NCI-H2107 treated with DMSO at 0.1 percent for 48 hours (cell line): ENCODE measurements around the gene SUMO2.
"Not testable (repeated sequence)": the region's sequence is repeated elsewhere in the genome, so short reads cannot be mapped to it uniquely, and the experiment has no call there.

Source experiments
- DNase-seq: peaks from one replicate; lab custom pipeline; 2025; ENCODE audit not compliant: unreplicated experiment; lab: John Stamatoyannopoulos, UW

The SUMO2 gene

GRCh38 chr17:75182319-75182568 is 515 bp downstream of the SUMO2 start:
- no peak for DNase-seq

GRCh38 chr17:75181608-75182318 is 996 bp downstream of the SUMO2 start:
- DNase-seq, result no peak

- no peak for DNase-seq
Observed at GRCh38 chr17:75181110-75181509, 1.6 kb downstream of the SUMO2 start.

GRCh38 chr17:75178453-75178852 is 4.3 kb downstream of the SUMO2 start:
- DNase-seq, result no peak

GRCh38 chr17:75176625-75177024 is 6.1 kb downstream of the SUMO2 start:
- DNase-seq, result no peak

GRCh38 chr17:75174996-75175395 is 7.8 kb downstream of the SUMO2 start:
- DNase-seq, result no peak

GRCh38 chr17:75173526-75173925 is 9.2 kb downstream of the SUMO2 start:
- DNase-seq, result no peak

- DNase-seq, result no peak
Observed at GRCh38 chr17:75168998-75169397, 13.8 kb downstream of the SUMO2 start.

GRCh38 chr17:75164606-75165005 is 18.2 kb downstream of the SUMO2 start:
- DNase-seq, result not testable (repeated sequence)

GRCh38 chr17:75163074-75163473 is 19.7 kb downstream of the SUMO2 start:
- no peak for DNase-seq

GRCh38 chr17:75160211-75160610 is 22.5 kb downstream of the SUMO2 start:
- no peak for DNase-seq

- no peak for DNase-seq
Observed at GRCh38 chr17:75159196-75160031, 23.3 kb downstream of the SUMO2 start.

GRCh38 chr17:75158480-75158879 is 24.3 kb downstream of the SUMO2 start:
- not testable (repeated sequence) for DNase-seq

GRCh38 chr17:75155191-75155601 is 27.6 kb downstream of the SUMO2 start:
- no peak for DNase-seq

GRCh38 chr17:75154195-75155106 is 28.3 kb downstream of the SUMO2 start, which contains the start of gene JPT1:
JPT1 (minus strand) TSS chr17:75154512; CDS start chr17:75154397, 115 bp downstream.
- peak; percentile 97 for DNase-seq

GRCh38 chr17:75153780-75154194 is 29.0 kb downstream of the SUMO2 start:
- no peak for DNase-seq

GRCh38 chr17:75152922-75153779 is 29.6 kb downstream of the SUMO2 start:
- DNase-seq, result peak; percentile 42

GRCh38 chr17:75152523-75152921 is 30.2 kb downstream of the SUMO2 start:
- no peak for DNase-seq

- DNase-seq, result peak; percentile 49
Observed at GRCh38 chr17:75151930-75152329, 30.8 kb downstream of the SUMO2 start.

GRCh38 chr17:75147878-75148546 is 34.7 kb downstream of the SUMO2 start:
- DNase-seq, result no peak
